Measurements from ENCODE around the gene SUPT4H1. TPM values are rescaled to one million over a fixed set of nuclear protein-coding genes. Genes with fewer than 3 reads are reported as not detected.

The SUPT4H1 gene
- total RNA-seq, 2 experiments from 2014 or later = 66.1 to 69.0 TPM

GRCh38 chr17:58367461-58367860 is 15.5 kb upstream of the SUPT4H1 start:
- no peak for DNase-seq
- H3K27ac Mint-ChIP-seq = no peak overlapping the region
- ChIA-PET POLR2A (no interaction called here), CTCF (interaction anchor here (0.7 kb wide), 1 partner anchor 13 kb away, joined by 3 read pairs; no protein-coding TSS in a partner anchor)
- H3K36me3 Mint-ChIP-seq (ENCODE audit: low read depth) = no peaks in the 10 kb centered on the region
- H3K4me1 Mint-ChIP-seq = peaks cover 9% of the 10 kb centered on the region
- H3K4me3 Mint-ChIP-seq = no peak overlapping the region
- H3K27me3 Mint-ChIP-seq = no peaks in the 10 kb centered on the region
- no peaks in the 10 kb centered on the region for H3K9me3 Mint-ChIP-seq

- Mint-ChIP-seq H3K9me3 (no peaks in the 10 kb centered on the region), H3K27ac (no peak overlapping the region), H3K4me1 (peaks cover 9% of the 10 kb centered on the region), H3K36me3 (ENCODE audit: low read depth) (no peaks in the 10 kb centered on the region), H3K27me3 (no peaks in the 10 kb centered on the region), H3K4me3 (no peak overlapping the region)
- DNase-seq = no peak
- POLR2A ChIA-PET = no interaction called here
- CTCF ChIA-PET = interaction anchor here (0.8 to 3.9 kb wide), 3 partner anchors 11 to 49 kb away, joined by 3 to 20 read pairs (median 3); no protein-coding TSS in a partner anchor
Measured at GRCh38 chr17:58365980-58366595, 14.1 kb upstream of the SUPT4H1 start.

GRCh38 chr17:58365185-58365979 is 13.4 kb upstream of the SUPT4H1 start:
- H3K27me3 Mint-ChIP-seq = no peaks in the 10 kb centered on the region
- no peaks in the 10 kb centered on the region for H3K36me3 Mint-ChIP-seq (ENCODE audit: low read depth)
- no peak for DNase-seq
- H3K27ac Mint-ChIP-seq = no peak overlapping the region
- H3K4me3 Mint-ChIP-seq = no peak overlapping the region
- CTCF ChIA-PET = interaction anchor here (0.8 to 3.9 kb wide), 7 partner anchors 10 to 123 kb away, joined by 3 to 20 read pairs (median 3); no protein-coding TSS in a partner anchor
- peaks cover 6% of the 10 kb centered on the region for H3K4me1 Mint-ChIP-seq
- POLR2A ChIA-PET = no interaction called here
- H3K9me3 Mint-ChIP-seq = no peaks in the 10 kb centered on the region

- Mint-ChIP-seq H3K36me3 (ENCODE audit: low read depth) (no peaks in the 10 kb centered on the region), H3K4me3 (no peak overlapping the region), H3K27me3 (no peaks in the 10 kb centered on the region), H3K9me3 (no peaks in the 10 kb centered on the region), H3K4me1 (peaks cover 5% of the 10 kb centered on the region), H3K27ac (no peak overlapping the region)
- no peak for DNase-seq
- CTCF ChIA-PET = interaction anchor here (1.0 to 3.9 kb wide), 7 partner anchors 9 to 146 kb away, joined by 3 to 20 read pairs (median 4); partner anchors contain the start of gene MKS1
- POLR2A ChIA-PET = interaction anchor here (0.7 kb wide), 1 partner anchor 53 kb away, joined by 3 read pairs; no protein-coding TSS in a partner anchor
Measured at GRCh38 chr17:58364270-58364942, 12.4 kb upstream of the SUPT4H1 start.

GRCh38 chr17:58363457-58364185 is 11.6 kb upstream of the SUPT4H1 start:
- no peak for DNase-seq
- H3K9me3 Mint-ChIP-seq = no peaks in the 10 kb centered on the region
- no peak overlapping the region for H3K4me3 Mint-ChIP-seq
- peaks cover 5% of the 10 kb centered on the region for H3K4me1 Mint-ChIP-seq
- ChIA-PET POLR2A (interaction anchor here (0.7 kb wide), 1 partner anchor 54 kb away, joined by 3 read pairs; no protein-coding TSS in a partner anchor), CTCF (interaction anchor here (0.6 to 3.9 kb wide), 10 partner anchors 8 to 145 kb away, joined by 3 to 20 read pairs (median 4); partner anchors contain the start of genes HSF5, MKS1 and SUPT4H1)
- no peaks in the 10 kb centered on the region for H3K27me3 Mint-ChIP-seq
- no peak overlapping the region for H3K27ac Mint-ChIP-seq
- H3K36me3 Mint-ChIP-seq (ENCODE audit: low read depth) = no peaks in the 10 kb centered on the region

GRCh38 chr17:58362368-58363014 is 10.5 kb upstream of the SUPT4H1 start:
- Mint-ChIP-seq H3K9me3 (no peaks in the 10 kb centered on the region), H3K27me3 (no peaks in the 10 kb centered on the region), H3K4me1 (peaks cover 5% of the 10 kb centered on the region), H3K4me3 (no peak overlapping the region), H3K36me3 (ENCODE audit: low read depth) (no peaks in the 10 kb centered on the region), H3K27ac (no peak overlapping the region)
- DNase-seq = no peak
- CTCF ChIA-PET = interaction anchor here (0.8 to 2.1 kb wide), 5 partner anchors 11 to 125 kb away, joined by 3 to 7 read pairs (median 4); partner anchors contain the start of genes HSF5 and SUPT4H1
- POLR2A ChIA-PET = interaction anchor here (0.7 kb wide), 1 partner anchor 10 kb away, joined by 3 read pairs; the partner anchor contains the start of gene SUPT4H1

GRCh38 chr17:58360296-58361063 is 8.5 kb upstream of the SUPT4H1 start:
- no peak overlapping the region for H3K27ac Mint-ChIP-seq
- POLR2A ChIA-PET = no interaction called here
- H3K4me1 Mint-ChIP-seq = peaks cover 2% of the 10 kb centered on the region
- H3K4me3 Mint-ChIP-seq = no peak overlapping the region
- H3K27me3 Mint-ChIP-seq = no peaks in the 10 kb centered on the region
- H3K36me3 Mint-ChIP-seq (ENCODE audit: low read depth) = peaks cover under 1% of the 10 kb centered on the region
- H3K9me3 Mint-ChIP-seq = no peaks in the 10 kb centered on the region
- CTCF ChIA-PET = interaction anchor here (0.5 to 1.8 kb wide), 5 partner anchors 9 to 215 kb away, joined by 3 to 6 read pairs (median 3); partner anchors contain the start of gene SUPT4H1
- DNase-seq = no peak

- no peaks in the 10 kb centered on the region for H3K9me3 Mint-ChIP-seq
Measured at GRCh38 chr17:58358408-58359172, 6.6 kb upstream of the SUPT4H1 start.

GRCh38 chr17:58357312-58358297 is 5.6 kb upstream of the SUPT4H1 start:
- POLR2A ChIA-PET = no interaction called here
- Mint-ChIP-seq H3K36me3 (ENCODE audit: low read depth) (peaks cover 14% of the 10 kb centered on the region), H3K4me1 (peaks cover 17% of the 10 kb centered on the region), H3K27me3 (no peaks in the 10 kb centered on the region), H3K27ac (no peak overlapping the region), H3K9me3 (no peaks in the 10 kb centered on the region), H3K4me3 (no peak overlapping the region)
- CTCF ChIA-PET = interaction anchor here (0.6 to 1.3 kb wide), 2 partner anchors 14 to 92 kb away, joined by 3 to 4 read pairs; no protein-coding TSS in a partner anchor
- no peak for DNase-seq

More at GRCh38 chr17:58358408-58359172, 6.6 kb upstream of the SUPT4H1 start:
- ChIA-PET CTCF (interaction anchor here (0.6 to 1.6 kb wide), 2 partner anchors 14 to 91 kb away, joined by 3 read pairs; no protein-coding TSS in a partner anchor), POLR2A (no interaction called here)
- no peak for DNase-seq
- Mint-ChIP-seq H3K4me3 (no peak overlapping the region), H3K36me3 (ENCODE audit: low read depth) (peaks cover 8% of the 10 kb centered on the region), H3K4me1 (peaks cover 8% of the 10 kb centered on the region), H3K27me3 (no peaks in the 10 kb centered on the region), H3K27ac (no peak overlapping the region)

GRCh38 chr17:58356231-58356630 is 4.2 kb upstream of the SUPT4H1 start:
- no peak for DNase-seq
- no peak overlapping the region for H3K27ac Mint-ChIP-seq
- H3K4me1 Mint-ChIP-seq = peaks cover 23% of the 10 kb centered on the region
- CTCF ChIA-PET = interaction anchor here (0.8 to 3.8 kb wide), 8 partner anchors 9 to 61 kb away, joined by 3 to 20 read pairs (median 6); partner anchors contain the start of gene RNF43
- peaks cover 19% of the 10 kb centered on the region for H3K36me3 Mint-ChIP-seq (ENCODE audit: low read depth)
- no peaks in the 10 kb centered on the region for H3K27me3 Mint-ChIP-seq
- H3K4me3 Mint-ChIP-seq = no peak overlapping the region
- no peaks in the 10 kb centered on the region for H3K9me3 Mint-ChIP-seq
- POLR2A ChIA-PET = interaction anchor here (0.6 to 1.1 kb wide), 2 partner anchors 28 to 112 kb away, joined by 3 to 5 read pairs; partner anchors contain the start of gene TSPOAP1

Measured in activated CD4-positive, alpha-beta T cell treated with anti-CD3 and anti-CD28 coated beads, Interleukin-2, amount 10 ng/mL, durations not matched to agents 7 days and 5 days (primary cell).